GM18499 (cell line): ENCODE results near the gene TRIM62.

Experiments used
- ATAC-seq: cut with Tn5 transposase; IDR thresholded peaks from one replicate; pipeline ENCODE4 v1.9.1; 2021; ENCODE audit warnings: moderate number of reproducible peaks; ENCODE audit not compliant: insufficient read depth, unreplicated experiment

The TRIM62 gene

DNA sequence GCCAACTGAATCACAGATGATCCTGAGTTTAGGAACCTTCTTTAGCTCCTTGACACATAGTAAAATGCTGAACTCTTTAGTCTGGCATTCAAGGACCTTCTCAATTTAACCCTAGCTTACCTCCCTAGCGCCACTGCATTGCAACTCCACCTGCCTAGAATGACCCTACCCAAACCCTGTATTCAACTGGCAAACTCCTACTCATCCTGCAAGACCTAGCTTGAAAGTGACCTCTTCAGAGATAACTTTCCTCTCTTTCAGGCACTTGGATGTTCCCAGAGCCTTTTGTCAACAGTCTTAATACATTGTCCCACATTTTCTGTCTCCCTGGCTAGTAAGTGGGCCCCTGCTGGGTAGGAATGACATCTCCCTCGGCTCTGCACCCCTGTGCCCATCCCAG, 19.7 kb downstream of the TRIM62 start:
- no peak for ATAC-seq

DNA sequence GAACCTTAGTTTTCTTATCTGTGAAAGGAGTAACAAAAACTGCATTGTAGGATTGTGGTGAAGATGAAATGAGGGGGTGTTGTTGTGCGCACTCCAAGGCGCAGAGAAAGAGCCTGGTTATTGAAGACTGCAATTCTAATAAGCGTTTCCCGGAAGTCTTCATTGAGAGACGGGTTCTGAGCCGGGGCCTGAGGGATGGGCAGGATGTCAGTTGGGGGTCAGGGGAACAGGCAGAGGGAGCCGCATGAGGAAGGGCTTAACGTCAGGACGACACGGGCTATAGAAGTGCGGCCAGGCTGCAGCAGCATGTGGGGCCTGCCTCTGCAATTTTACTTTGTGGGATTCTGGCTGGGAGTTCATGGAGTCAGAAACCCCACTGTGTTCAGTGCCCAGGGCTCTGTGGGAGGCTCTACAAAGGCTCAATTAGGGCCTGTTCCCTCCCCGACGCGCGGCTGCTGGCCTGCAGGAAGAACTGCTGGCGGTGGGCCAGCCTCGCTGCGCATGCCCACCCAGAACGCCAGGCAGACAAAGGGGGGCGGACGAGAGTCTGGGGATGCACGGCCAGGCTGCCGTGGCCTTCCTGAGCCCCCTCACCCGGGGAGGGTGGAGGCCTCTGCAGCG, 20.7 kb downstream of the TRIM62 start:
- no peak for ATAC-seq

DNA sequence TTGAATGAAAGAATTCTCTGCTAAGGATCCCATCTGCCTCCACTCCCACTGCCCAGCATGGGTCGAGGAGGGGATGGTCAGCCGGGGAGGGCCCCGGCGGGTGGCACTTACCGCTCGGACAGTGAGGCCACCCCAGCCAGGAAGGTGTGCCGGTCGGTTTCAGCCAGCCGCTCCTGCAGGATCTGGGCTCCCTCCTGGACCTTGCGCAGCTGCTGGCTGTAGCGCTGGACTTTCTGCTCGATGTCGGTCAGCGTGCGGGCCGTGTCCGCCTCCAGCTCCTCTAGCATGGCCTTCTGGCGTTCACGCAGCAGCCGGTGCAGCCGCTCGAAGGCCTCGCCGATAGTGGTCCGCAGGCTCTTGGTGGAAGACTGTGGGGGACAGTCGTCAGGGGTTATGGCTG, 22.3 kb downstream of the TRIM62 start:
- no peak for ATAC-seq

DNA sequence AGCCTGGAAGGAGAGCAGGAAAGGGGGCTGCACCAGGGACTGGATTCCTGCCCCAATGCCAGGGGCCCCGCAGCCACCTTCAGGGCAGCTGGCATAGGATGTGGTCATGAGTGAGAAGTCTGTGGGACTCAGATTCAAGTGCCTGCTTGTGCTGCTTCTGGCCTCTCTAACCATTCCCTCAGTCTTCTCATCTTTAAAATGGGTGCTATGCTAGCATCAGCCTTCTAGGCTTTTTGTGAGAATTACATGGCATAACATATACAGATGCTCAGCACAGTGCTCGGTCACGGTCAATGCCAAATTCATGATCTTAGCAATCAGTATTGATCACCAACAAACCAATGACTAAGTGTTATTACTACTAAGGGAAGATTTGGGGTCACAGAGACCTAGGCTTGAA, 23.5 kb downstream of the TRIM62 start:
- no peak for ATAC-seq

DNA sequence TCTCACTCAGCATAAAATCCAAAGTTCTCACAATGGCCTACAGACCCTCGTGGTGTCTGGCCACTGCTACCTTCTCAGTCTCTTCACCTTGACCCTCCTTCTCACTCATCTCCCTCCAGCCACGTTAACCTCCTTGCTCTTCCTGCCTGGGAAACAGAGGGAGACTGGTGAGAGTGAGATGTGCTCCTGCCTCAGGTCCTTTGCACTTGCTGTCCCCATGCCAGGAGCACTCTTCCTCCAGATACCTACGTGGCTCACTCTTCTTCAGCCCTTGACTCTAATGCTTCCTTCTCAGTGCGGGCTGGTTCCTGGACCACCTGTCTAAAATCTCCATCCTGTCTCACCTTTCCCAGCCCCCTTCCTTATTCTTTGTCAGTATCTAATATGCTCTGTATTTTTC, 24.7 kb downstream of the TRIM62 start:
- no peak for ATAC-seq

DNA sequence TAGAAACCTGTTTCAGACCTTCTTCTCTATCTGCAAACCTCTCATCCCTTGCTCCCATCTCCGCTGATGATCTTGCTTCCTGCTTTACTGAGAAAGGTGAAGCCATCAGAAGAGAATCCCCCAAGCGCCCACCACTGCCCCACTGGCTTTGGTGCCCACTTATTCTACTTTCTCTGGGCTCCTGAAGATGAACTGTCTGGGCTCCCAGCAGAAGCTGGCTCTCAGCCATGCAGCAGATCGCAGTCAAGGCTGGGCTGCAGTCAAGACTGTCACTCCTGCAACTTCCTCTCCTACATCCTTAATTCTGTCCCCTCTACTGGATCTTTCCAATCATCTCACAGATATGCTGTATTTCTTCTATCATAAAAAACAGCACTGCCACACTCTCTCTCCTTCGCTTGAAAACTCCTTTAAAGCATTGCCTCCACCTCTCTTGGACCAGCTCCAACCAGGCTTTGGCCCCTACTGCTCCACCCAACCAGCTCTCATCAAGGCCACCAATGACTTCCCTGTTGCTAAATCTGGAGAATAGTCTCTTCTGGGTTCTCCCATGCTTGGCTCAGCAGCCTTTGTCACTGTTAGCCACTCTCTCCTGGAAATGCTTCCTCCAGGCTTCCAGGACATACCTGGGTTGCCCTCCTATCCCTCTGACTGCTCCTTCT, 25.8 kb downstream of the TRIM62 start:
- ATAC-seq: no peak

DNA sequence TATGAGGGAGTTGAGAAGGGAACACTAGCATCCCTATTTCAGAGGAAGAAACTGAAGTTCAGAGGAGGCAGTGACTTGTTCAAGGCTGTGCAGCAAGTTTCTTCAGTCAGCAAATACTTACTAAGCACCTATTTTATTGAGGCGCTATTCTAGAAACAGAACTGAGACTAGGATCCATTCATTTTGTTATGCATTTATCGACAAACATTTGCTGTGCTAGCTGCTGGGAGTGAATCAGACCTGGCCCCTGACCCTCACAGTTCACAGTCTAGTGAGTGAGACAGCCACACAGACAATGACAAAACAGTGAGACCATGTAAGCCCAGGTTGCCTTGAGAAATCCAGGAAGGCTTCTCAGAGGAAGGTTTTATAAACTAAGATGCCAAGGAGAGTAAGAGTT, 28.2 kb downstream of the TRIM62 start:
- ATAC-seq: no peak

DNA sequence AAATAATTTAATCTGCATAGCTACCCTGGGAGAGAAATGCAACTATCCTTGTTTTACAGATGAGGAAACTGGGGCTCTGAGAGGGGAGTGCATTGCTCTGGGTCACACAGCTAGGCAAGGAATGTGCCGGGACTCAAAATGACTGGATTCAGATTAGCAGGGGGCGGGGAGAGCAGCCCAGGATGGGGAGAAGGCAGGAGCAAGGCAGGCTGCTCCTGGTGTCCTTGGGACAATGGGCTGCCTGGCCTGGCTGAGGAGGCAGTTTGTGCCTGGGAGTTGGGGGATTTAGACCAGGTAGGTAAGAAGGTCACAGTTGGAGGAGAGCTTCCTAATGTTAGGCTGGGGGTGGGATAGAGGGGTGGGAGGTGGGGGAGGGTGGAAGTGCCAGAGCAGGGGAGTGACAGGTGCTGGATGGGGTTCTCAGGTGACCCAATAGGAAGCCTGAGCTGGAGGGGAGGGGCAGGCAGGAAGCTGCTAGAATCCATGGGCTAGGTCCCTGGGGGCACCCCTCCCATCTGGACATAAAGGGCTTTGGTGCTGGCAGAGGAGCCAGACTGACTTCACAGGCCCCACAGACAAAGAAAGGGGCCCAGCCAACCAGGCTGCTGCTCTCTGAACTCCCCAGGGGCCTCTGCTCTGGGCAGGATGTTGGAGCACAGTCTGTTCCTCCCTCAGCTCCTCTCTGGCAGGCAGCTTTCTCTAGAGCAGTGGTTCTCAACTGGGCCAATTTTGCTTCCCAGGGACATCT, 29.0 kb downstream of the TRIM62 start:
- no peak for ATAC-seq

DNA sequence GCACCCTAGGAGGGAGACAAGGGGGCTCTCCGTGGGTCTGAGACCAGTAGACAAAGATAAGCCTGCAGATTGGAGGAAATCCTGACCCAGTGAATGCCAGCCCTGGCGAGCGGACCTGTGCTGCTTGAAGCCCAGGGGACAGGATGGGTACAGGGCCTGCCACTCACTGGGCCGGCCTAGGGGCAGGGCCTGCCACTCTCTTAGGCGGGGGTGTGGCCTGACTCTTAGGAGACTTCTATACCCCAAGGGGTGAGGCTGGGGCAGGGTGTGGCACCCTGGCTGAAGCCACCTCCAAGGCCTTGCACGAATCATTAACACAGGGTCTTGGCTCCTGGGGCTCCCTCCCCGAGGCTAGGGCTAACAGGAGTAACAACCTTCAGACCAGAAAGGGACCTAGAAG, 30.7 kb downstream of the TRIM62 start:
- no peak for ATAC-seq

DNA sequence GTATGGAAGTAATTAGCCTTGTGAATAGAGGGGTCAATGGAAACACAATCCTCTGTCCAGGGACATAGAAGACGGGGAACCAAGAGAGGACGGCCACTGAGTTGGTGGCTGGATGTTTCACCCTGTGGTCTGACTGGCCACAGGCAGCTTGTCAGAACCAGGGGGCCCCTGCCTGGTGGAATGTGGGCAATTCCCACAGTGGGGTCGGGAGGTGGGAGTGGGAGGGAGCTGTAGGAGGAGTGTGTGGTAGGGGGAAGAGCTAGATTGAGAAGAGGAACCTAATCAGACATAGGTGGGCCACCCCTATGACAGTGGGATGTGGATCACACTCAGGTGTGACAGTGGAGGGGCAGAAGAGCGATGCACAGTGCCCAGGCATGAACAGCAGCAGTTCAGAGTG, 31.3 kb downstream of the TRIM62 start:
- no peak for ATAC-seq

DNA sequence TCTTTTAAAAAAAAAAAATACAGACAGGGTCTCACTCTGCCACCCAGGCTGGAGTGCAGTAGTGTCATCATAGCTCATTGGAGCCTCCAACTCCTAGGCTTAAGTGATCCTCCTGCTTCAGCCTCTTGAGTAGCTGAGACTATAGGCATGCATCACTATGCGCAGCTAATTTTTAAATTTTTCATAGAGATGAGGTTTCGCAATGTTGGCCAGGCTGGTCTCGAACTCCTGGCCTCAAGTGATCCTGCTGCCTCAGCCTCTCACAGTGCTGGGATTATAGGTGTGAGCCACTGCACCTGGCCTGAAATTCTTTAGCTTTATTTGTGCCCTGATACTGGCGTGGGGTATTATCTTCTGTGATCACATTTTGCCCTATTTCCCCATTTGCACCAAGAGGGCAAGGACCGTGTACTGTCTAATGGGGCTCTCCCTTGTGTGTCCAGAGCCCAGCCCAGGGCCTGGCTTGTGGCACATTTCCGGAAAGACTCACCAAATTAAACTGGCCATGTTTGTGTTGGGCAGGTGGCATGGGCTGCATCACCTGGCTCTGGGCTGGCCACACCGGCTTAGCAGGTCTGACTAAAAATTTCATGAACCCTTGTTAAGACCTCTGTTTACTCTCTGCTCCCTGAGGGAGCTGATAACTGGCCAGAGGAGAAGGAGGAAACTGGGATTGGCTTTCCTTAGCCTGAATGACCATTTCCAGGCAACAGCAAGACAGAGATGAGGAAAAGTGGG, 32.2 kb downstream of the TRIM62 start:
- ATAC-seq: no peak

DNA sequence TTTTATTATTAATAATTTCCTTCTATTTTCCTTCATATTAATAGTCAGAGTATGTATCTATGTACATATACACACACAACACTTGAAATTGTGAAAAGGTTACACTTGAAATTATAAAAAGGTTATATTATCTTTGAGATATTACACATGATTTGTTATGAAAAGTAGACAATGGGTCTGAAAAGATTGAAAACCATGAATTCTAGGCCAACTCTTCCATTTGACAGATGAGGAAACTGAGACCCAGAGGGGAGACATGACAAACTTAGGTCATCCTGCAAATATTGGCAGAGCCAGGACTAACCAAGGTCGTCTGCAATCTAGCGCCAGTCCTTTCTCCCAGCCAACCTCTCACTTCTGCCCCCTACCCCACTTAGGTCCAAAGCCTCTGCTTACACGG, 33.2 kb downstream of the TRIM62 start:
- no peak for ATAC-seq

DNA sequence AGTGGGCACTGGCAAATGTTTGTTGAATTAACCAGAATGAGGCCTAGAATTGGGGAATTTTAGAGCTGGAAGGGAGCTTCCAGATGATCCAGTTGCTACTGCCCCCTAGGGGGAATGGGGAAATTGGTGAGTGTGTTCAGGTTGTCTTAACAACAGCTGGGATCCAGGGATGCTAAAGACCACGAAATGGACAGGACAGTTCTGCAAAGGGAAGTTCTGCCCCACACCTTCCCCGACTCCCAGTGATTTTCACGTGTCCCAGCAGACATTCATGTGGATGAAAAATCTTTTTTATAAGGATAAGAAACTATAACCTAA, 33.9 kb downstream of the TRIM62 start:
- no peak for ATAC-seq

DNA sequence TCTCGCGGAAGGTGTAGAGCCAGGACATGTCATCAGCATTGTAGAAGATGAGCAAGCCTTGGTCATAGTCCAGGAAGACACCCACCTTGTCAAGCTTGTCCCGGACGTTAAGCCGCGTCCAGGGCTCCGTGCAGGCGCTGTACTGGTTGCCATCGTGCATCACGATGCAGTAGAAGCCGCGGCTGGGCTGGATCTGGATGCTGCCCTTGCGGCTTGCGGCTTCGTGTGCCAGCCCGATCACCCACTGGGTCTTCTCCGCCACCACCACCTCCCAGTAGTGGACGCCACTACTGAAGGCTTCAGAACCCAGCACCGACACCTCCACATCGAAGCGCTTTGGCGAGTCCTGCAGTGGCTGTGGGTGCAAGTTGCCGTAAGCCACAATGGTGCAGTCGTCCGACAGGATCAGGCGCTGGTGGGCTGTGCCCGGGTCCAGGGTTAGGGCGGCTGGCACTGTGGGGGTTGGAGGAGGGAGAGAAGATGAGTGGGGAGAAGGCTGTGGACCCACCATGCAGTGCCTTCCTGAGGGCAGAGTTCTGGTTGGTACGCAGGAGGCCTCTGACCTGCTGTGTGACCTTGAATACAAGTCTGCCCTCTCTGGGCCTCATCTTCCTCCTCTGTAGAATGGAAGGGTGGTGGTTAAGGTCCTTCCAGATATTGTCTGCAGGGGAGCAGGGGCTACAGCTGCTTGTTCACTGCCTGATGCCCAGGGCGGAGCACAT, 34.4 kb downstream of the TRIM62 start:
- no peak for ATAC-seq

DNA sequence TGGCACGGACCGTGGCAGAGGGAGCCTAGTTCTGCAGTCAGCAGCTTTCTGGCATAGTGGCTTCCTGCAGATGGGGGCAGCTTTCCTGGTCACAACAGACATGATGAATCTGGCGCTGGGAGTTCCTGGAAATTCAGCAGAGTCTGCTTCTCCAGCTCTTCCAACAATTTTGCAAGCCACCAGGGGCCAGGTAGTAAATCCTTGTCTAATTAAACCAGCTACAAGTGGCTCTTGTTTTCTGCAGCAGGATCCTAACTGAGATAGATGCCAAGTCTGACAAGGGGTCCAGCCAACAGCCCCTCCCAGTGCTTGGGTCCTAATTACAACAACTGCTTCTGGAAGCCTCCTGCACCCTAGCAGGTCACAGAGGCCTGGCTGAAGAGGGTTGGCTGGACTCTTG, 35.8 kb downstream of the TRIM62 start:
- ATAC-seq: no peak

DNA sequence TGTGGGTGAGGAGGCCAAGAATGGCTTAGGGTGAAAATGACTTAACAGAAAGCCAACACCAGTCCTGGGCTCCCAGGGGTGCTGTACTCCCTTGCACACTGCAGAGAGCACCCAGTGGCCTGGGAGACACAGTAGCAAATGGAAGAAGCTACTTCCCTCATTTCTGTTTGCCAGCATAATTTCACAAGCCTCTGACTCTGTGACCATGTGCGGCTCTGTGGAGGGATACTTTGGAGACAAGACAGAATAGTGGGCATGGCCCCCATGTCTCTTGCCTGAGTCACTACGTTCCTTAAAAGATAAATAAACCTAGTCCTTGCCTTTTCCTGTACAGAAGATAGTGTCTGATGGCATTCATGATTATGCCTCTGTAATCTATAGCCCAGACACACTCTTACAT, 38.1 kb downstream of the TRIM62 start:
- no peak for ATAC-seq

DNA sequence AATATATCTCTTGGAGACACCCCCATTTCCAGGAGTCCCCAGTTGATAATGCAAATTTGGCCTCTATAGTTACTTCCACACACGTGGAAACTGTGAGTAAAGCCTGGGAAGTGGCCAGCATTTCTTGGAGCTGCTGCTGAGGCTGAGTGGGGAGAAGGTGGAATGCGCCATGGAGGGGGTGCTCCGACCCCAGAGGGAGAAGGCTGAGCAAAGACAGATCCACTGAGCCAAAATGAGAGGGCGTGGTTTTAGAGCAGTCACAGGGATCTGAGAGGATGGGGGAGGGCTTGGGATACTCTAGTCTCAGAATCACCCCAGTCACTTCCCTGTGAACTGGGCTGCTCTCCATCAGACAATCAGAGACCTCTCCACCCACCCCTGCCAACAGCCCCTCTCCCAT, 38.7 kb downstream of the TRIM62 start:
- no peak for ATAC-seq

DNA sequence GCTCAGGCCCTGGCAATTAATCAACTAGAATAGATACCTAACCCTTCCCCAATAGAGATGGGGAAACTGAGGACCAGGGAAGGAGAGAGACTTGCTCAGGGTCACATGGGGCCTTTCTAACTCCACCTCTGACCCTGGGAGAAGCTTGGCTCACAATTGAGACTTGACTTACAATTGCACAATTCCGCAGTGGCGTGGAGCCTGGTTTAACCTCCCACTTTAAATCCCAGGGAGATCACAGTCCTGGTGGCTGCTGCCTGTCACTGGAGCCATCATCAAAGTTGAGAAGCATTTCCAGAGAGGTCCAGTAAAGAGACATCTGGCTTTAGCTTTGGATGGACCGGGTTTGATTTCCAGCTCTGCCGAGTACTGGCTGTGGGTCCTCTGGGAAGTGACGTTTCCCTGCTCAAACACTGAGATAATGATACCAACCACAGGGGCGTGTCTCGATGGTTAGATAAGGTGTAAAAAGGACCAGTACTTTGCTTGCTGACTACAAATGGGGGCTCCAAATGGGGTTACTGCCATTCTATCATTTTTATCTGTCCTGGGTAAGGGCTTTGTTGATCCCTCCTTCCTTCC, 39.3 kb downstream of the TRIM62 start:
- no peak for ATAC-seq

DNA sequence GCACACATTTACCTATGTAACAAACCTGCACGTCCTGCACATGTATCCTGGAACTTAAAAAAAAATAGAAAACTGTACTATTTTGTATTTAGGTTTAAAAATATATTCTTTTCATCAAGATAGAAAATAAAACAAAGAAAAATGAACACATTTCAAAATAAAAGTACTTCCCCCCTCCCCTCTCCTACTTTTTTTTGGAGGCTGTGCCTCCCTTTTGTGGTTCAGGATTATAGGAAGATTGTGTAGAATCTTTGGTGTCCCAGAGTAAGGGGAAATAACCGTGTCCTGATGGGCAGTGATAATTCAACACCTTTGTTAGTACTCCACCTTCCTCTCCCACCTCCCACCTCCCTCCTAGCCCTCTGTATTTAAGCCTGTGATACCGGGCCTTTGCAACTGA, 40.1 kb downstream of the TRIM62 start:
- ATAC-seq: no peak

DNA sequence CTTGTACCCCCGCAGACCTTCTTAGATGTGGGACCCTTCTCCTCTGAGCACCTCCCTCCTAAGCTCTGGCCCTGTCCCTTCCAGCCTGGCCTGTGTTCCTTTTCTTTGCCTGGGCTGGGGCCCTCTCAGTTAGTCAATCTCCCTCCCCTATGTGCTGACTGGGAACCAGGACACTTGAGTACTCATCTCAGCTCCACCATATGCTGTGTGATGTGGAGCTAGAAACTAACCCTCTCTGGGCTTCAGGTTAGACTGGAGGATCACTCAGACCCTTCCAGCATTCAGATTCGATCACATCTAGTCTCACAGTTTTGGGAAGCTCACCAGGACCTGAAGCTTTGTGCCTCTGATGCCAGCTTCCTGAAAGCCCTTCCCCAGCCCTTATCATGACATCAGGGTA, 40.6 kb downstream of the TRIM62 start:
- ATAC-seq: no peak
